K562 (cell line): ENCODE data around the gene HSD3B2. TPM values are rescaled to one million over a fixed set of nuclear protein-coding genes. Genes with fewer than 3 reads are reported as not detected.

Experiments
- ATAC-seq: fragments of 200-7000 bp; cut with Tn5 transposase; 3 replicates; pipeline ENCODE4 v1.9.1; 2020; ENCODE audit warnings: moderate library complexity
- BruUV-seq: library from RNA; stranded (reverse); fragments of 400-500 nt; replicated peaks from 2 replicates; lab custom pipeline; 2021; lab: Mats Ljungman, UMichigan
- CTCF ChIA-PET: fragments of 300-600 bp; formaldehyde crosslinking; extraction: SDS; loops from one replicate; lab custom pipeline; 2021; ENCODE audit warnings: low intra/inter-chr PET ratio; lab: Yijun Ruan, JAX
- POLR2A ChIA-PET: fragments of 300-600, 350-650 bp; sonication (Branson Sonifier 250); formaldehyde crosslinking; extraction: SDS; loops from one replicate; lab custom pipeline; 2021; ENCODE audit warnings: antibody characterized with exemption, inconsistent platforms; lab: Yijun Ruan, JAX
- DNase-seq, 4 experiments: peaks; one replicate each; pipeline versions ENCODE4 v3.0.0 to v3.0.0-alpha.2; 2011 to 2018; ENCODE audit warnings: low spot score in 3 of 4, mixed read lengths in 3 of 4; ENCODE audit errors: extremely low read depth in 1 of 4
- FAIRE-seq: peaks from 2 replicates; lab custom pipeline; 2011; peaks lifted over from hg19 to GRCh38; lab: Jason Lieb, UNC
- H2AFZ ChIP-seq: 2 replicates; pipeline ENCODE4 v1.6.0; 2011; ENCODE audit warnings: low read depth, low read length, control low read depth, inconsistent platforms
- H3K27ac ChIP-seq: fragments of 200-600 bp; 3 replicates; pipeline ENCODE4 v1.8.0; 2011; ENCODE audit warnings: low read depth, mild to moderate bottlenecking, control low read depth, inconsistent platforms, low read length, moderate library complexity, mixed read lengths; ENCODE audit errors: extremely low read depth
- H3K27me3 ChIP-seq, 2 experiments: fragments of 300-600 bp in 1 of 2; 2 replicates in 1 of 2; 3 replicates in 1 of 2; pipeline versions ENCODE4 v1.6.0 to v1.8.0; 2011; ENCODE audit warnings: inconsistent platforms in 2 of 2, low read length in 2 of 2, mild to moderate bottlenecking in 1 of 2, mixed read lengths in 1 of 2, moderate library complexity in 1 of 2; ENCODE audit not compliant: control insufficient read depth in 2 of 2, insufficient read depth in 2 of 2
- H3K36me3 ChIP-seq: fragments of 300-600 bp; 3 replicates; pipeline ENCODE4 v1.8.0; 2011; ENCODE audit warnings: mild to moderate bottlenecking, low read length, inconsistent platforms; ENCODE audit not compliant: control insufficient read depth, insufficient read depth
- H3K4me1 ChIP-seq, 2 experiments: fragments of 200-600 bp in 1 of 2; replicated peaks in 1 of 2; 2 replicates in 1 of 2; 3 replicates in 1 of 2; pipeline versions ENCODE4 v1.5.1 to v1.8.0; 2011; ENCODE audit warnings: inconsistent platforms in 2 of 2, low read length in 2 of 2, mild to moderate bottlenecking in 1 of 2, mixed read lengths in 1 of 2, moderate library complexity in 1 of 2; ENCODE audit not compliant: control insufficient read depth in 2 of 2, insufficient read depth in 2 of 2
- H3K4me2 ChIP-seq: 2 replicates; pipeline ENCODE4 v1.6.1; 2011; ENCODE audit warnings: low read length, control low read depth, inconsistent platforms, mixed read lengths; ENCODE audit not compliant: insufficient read depth
- H3K4me3 ChIP-seq: fragments of 200-600 bp; sonication (generic), shearing (Covaris generic); 2 replicates; pipeline ENCODE4 v1.5.1; 2016; ENCODE audit warnings: control low read depth, inconsistent platforms
- H3K79me2 ChIP-seq: fragments of 200-600 bp; 3 replicates; pipeline ENCODE4 v1.8.0; 2011; ENCODE audit warnings: low read length, inconsistent platforms; ENCODE audit not compliant: control insufficient read depth, insufficient read depth
- H3K9ac ChIP-seq, 2 experiments: 2 replicates each; pipeline versions ENCODE4 v1.6.0 to v1.6.1; 2011; ENCODE audit warnings: low read depth in 2 of 2, low read length in 2 of 2, control low read depth in 1 of 2, inconsistent platforms in 1 of 2, mild to moderate bottlenecking in 1 of 2, mixed read lengths in 1 of 2; ENCODE audit not compliant: insufficient read depth in 1 of 2
- H3K9me1 ChIP-seq: one replicate; pipeline ENCODE4 v1.6.0; 2011; ENCODE audit warnings: inconsistent platforms, mild to moderate bottlenecking, low read length, moderate library complexity; ENCODE audit not compliant: control insufficient read depth, insufficient read depth
- H3K9me3 ChIP-seq: replicated peaks from 2 replicates; pipeline ENCODE4 v1.5.1; 2011; ENCODE audit warnings: low read depth, low read length, inconsistent platforms; ENCODE audit not compliant: control insufficient read depth, insufficient read depth
- H4K20me1 ChIP-seq: replicated peaks from 2 replicates; pipeline ENCODE4 v1.6.1; 2011; ENCODE audit warnings: low read length, inconsistent platforms, mixed read lengths; ENCODE audit not compliant: control insufficient read depth, insufficient read depth
- BHLHE40 ChIP-seq: IDR thresholded peaks from 2 replicates; pipeline ENCODE4 v1.6.1; 2011; ENCODE audit warnings: low read length, improper control_type of control experiment
- ETV5 ChIP-seq: sonication (generic); formaldehyde crosslinking; IDR thresholded peaks from 2 replicates; pipeline ENCODE4 v1.4.0; 2020; ENCODE audit warnings: low read depth, mild to moderate bottlenecking, missing genetic modification reagents
- HDAC2 ChIP-seq: fragments of 450-650 bp; IDR thresholded peaks from 2 replicates; pipeline ENCODE4 v1.6.1; 2016; ENCODE audit warnings: mild to moderate bottlenecking
- HNRNPH1 ChIP-seq: fragments of 200-400 bp; formaldehyde crosslinking; optimal IDR thresholded peaks from 2 replicates; pipeline ENCODE3; 2017; ENCODE audit warnings: low read depth, mild to moderate bottlenecking, low read length, moderate library complexity
- PHTF2 ChIP-seq: fragments of 250-450 bp; sonication (Bioruptor Pico); IDR thresholded peaks from 2 replicates; pipeline ENCODE4 v1.5.0; 2021; ENCODE audit warnings: mild to moderate bottlenecking
- POLR2G ChIP-seq: fragments of 200-400 bp; formaldehyde crosslinking; IDR thresholded peaks from 2 replicates; pipeline ENCODE4 v1.6.1; 2017; ENCODE audit warnings: low read depth, mild to moderate bottlenecking, antibody characterized with exemption, low read length, moderate library complexity
- TGIF2 ChIP-seq: sonication (generic); formaldehyde crosslinking; IDR thresholded peaks from 2 replicates; pipeline ENCODE4 v1.8.1; 2022; ENCODE audit warnings: mild to moderate bottlenecking, missing genetic modification reagents, moderate library complexity
- ZZZ3 ChIP-seq: fragments of 450-650 bp; IDR thresholded peaks from 2 replicates; pipeline ENCODE4 v1.6.1; 2016; ENCODE audit warnings: antibody characterized with exemption, mild to moderate bottlenecking, moderate library complexity
- WGBS: fragments of 100-300 bp; shearing (Covaris generic); methylation state at CpG from one replicate; pipeline ENCODE4 v1.1.6; 2016; ENCODE audit warnings: low coverage, mixed read lengths; ENCODE audit not compliant: insufficient coverage; ENCODE audit errors: missing lambda C conversion rate; 5-methylcytosine and 5-hydroxymethylcytosine counted together
- in situ Hi-C: fragments of 300-500 bp; cut with MboI; formaldehyde crosslinking; loops from 4 replicates; pipeline ENCODE4 v1.15.0; 2018; ENCODE audit warnings: inconsistent platforms, mixed read lengths
- intact Hi-C: fragments of 100-400 bp; cut with micrococcal nuclease; formaldehyde crosslinking; loops from 2 replicates; pipeline ENCODE4 v1.14.2; 2022
- polyA plus RNA-seq, 8 experiments: library from polyadenylated mRNA; depleted of rRNA in 4 of 8; stranded (reverse) in 5 of 8; unstranded in 3 of 8; fragments of >200 nt; fragmentation: Nextera tagmentation in 2 of 8; fragmentation: Illumina TruSeq in 1 of 8; extraction: Ambion mirVana in 2 of 8; extraction: Trizol in 1 of 8; gene quantifications; 2 replicates each; pipeline versions ENCODE4 v1.2.1 to v1.2.3, GENCODE V29; 2011 to 2014; ENCODE audit warnings: inconsistent platforms in 1 of 8, missing spikeins in 1 of 8
- total RNA-seq, 7 experiments: library from RNA; depleted of rRNA in 6 of 7; stranded (reverse); fragments of >200 nt in 6 of 7; fragmentation: Illumina TruSeq in 2 of 7; extraction: Trizol in 2 of 7; gene quantifications; 2 replicates each; pipeline versions ENCODE4 v1.2.1 to v1.2.3, GENCODE V29; 2011 to 2021; ENCODE audit warnings: low replicate concordance in 1 of 7
- TF ChIP-seq, protein P1 (sequence below): sonication (generic); formaldehyde crosslinking; IDR thresholded peaks from 2 replicates; pipeline ENCODE4 v1.9.0; 2022; ENCODE audit warnings: mild to moderate bottlenecking, missing genetic modification reagents
- TF ChIP-seq, protein P2 (sequence below): fragments of 450-650 bp; formaldehyde crosslinking; IDR thresholded peaks from 2 replicates; pipeline ENCODE4 v1.4.0; 2022; ENCODE audit warnings: missing genetic modification characterization
- TF ChIP-seq, protein P3 (sequence below): fragments of 250-450 bp; sonication (Bioruptor Pico); IDR thresholded peaks from 2 replicates; pipeline ENCODE4 v1.6.1; 2021; ENCODE audit warnings: mild to moderate bottlenecking
- TF ChIP-seq, protein P4 (sequence below): fragments of 450-650 bp; IDR thresholded peaks from 2 replicates; pipeline ENCODE4 v1.6.1; 2016; ENCODE audit warnings: missing biosample characterization, missing genetic modification characterization
- TF ChIP-seq, protein P5 (sequence below): sonication (generic); formaldehyde crosslinking; IDR thresholded peaks from 2 replicates; pipeline ENCODE4 v1.8.1; 2023; ENCODE audit warnings: mild to moderate bottlenecking, missing genetic modification reagents, moderate library complexity
- TF ChIP-seq, protein P6 (sequence below): fragments of 250-450 bp; sonication (Bioruptor Pico); IDR thresholded peaks from 2 replicates; pipeline ENCODE4 v1.8.0; 2022; ENCODE audit warnings: moderate library complexity, mild to moderate bottlenecking, inconsistent platforms

Gene HSD3B2
- total and polyA plus RNA-seq, 9 of the 15 experiments (the other 6 are each of a cell fraction or from before 2014, with no cell fraction given) = 1.1 TPM; not detected in 8

DNA sequence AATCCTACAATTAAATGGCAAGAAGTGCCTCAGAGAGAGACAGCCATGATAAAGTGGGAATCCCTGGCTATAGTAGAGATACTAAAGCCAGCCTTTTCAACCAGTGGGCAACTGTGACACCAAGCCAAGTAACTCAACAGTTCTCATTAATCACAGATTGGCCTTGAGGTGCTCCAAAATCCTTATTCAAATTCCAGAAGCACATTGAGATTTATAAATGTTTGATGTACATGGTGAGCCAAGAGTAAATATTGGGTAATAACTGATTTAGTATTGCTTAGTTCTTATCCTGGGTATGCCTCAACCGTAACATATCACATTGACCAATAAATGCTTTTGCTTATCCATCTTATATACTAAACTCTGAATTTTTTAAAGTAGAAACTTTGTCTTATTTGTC lies 29.3 kb upstream of the HSD3B2 start (continued):
- TF ChIP-seq, protein P1, sequence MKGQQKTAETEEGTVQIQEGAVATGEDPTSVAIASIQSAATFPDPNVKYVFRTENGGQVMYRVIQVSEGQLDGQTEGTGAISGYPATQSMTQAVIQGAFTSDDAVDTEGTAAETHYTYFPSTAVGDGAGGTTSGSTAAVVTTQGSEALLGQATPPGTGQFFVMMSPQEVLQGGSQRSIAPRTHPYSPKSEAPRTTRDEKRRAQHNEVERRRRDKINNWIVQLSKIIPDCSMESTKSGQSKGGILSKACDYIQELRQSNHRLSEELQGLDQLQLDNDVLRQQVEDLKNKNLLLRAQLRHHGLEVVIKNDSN = no peak
- TF ChIP-seq, protein P2, sequence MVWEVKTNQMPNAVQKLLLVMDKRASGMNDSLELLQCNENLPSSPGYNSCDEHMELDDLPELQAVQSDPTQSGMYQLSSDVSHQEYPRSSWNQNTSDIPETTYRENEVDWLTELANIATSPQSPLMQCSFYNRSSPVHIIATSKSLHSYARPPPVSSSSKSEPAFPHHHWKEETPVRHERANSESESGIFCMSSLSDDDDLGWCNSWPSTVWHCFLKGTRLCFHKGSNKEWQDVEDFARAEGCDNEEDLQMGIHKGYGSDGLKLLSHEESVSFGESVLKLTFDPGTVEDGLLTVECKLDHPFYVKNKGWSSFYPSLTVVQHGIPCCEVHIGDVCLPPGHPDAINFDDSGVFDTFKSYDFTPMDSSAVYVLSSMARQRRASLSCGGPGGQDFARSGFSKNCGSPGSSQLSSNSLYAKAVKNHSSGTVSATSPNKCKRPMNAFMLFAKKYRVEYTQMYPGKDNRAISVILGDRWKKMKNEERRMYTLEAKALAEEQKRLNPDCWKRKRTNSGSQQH (CRISPR knock-in tag) = no peak
- TF ChIP-seq ETV5 (CRISPR knock-in tag) = no peak

DNA sequence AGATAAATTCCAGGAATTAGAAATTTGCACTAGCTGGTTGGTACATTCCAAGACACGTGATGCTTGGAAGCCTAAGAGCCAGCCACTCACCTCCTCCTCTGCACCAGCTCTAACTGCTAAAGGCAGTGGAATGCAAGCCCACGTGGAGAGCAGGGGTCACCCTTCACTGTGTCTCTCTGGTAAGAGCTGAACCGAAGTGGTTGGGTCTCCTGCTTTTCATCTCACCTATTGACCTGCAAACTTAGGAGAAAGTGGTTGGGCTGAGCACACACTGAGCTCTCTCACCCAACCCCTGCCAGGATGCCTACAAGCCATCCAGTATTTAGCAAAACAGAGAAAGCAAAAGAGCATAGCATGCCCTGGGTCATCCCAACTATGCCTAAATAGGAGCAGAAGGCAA lies 27.1 kb upstream of the HSD3B2 start:
- ChIA-PET POLR2A (no interaction called here), CTCF (no interaction called here)
- 0% methylated on average over 3 of the region's 3 CpGs for WGBS
- H3K9ac ChIP-seq = no peak overlapping the region
- TF ChIP-seq HNRNPH1 (no peak), POLR2G (no peak), BHLHE40 (no peak), HDAC2 (no peak), ZZZ3 (no peak), PHTF2 (CRISPR knock-in tag) (no peak), TGIF2 (no peak)
- TF ChIP-seq, protein P3, sequence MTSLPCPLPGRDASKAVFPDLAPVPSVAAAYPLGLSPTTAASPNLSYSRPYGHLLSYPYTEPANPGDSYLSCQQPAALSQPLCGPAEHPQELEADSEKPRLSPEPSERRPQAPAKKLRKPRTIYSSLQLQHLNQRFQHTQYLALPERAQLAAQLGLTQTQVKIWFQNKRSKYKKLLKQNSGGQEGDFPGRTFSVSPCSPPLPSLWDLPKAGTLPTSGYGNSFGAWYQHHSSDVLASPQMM (CRISPR knock-in tag) = no peak
- TF ChIP-seq, protein P4, sequence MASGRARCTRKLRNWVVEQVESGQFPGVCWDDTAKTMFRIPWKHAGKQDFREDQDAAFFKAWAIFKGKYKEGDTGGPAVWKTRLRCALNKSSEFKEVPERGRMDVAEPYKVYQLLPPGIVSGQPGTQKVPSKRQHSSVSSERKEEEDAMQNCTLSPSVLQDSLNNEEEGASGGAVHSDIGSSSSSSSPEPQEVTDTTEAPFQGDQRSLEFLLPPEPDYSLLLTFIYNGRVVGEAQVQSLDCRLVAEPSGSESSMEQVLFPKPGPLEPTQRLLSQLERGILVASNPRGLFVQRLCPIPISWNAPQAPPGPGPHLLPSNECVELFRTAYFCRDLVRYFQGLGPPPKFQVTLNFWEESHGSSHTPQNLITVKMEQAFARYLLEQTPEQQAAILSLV = no peak
- TF ChIP-seq, protein P5, sequence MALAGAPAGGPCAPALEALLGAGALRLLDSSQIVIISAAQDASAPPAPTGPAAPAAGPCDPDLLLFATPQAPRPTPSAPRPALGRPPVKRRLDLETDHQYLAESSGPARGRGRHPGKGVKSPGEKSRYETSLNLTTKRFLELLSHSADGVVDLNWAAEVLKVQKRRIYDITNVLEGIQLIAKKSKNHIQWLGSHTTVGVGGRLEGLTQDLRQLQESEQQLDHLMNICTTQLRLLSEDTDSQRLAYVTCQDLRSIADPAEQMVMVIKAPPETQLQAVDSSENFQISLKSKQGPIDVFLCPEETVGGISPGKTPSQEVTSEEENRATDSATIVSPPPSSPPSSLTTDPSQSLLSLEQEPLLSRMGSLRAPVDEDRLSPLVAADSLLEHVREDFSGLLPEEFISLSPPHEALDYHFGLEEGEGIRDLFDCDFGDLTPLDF (CRISPR knock-in tag) = no peak
- TF ChIP-seq, protein P6, sequence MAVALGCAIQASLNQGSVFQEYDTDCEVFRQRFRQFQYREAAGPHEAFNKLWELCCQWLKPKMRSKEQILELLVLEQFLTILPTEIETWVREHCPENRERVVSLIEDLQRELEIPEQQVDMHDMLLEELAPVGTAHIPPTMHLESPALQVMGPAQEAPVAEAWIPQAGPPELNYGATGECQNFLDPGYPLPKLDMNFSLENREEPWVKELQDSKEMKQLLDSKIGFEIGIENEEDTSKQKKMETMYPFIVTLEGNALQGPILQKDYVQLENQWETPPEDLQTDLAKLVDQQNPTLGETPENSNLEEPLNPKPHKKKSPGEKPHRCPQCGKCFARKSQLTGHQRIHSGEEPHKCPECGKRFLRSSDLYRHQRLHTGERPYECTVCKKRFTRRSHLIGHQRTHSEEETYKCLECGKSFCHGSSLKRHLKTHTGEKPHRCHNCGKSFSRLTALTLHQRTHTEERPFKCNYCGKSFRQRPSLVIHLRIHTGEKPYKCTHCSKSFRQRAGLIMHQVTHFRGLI = no peak
- H3K4me3 ChIP-seq = no peak overlapping the region
- H3K27ac ChIP-seq = no peak overlapping the region
- H3K27me3 ChIP-seq = peaks cover 3 to 6% of the 10 kb centered on the region in 2 experiments; a peak in 1 of 5 replicates
- no TSS peak for BruUV-seq
- no peak overlapping the region for H3K4me2 ChIP-seq
- ATAC-seq = no peak
- no peak overlapping the region for H2AFZ ChIP-seq
- no peaks in the 10 kb centered on the region for H3K79me2 ChIP-seq
- no peaks in the 10 kb centered on the region for H4K20me1 ChIP-seq
- intact Hi-C loops = no loop called here
- H3K4me1 ChIP-seq = no peaks in the 10 kb centered on the region
- H3K9me3 ChIP-seq = no peaks in the 10 kb centered on the region
- no peaks in the 10 kb centered on the region for H3K36me3 ChIP-seq
- H3K9me1 ChIP-seq = no peaks in the 10 kb centered on the region
- DNase-seq = no peak
- in situ Hi-C loops = no loop called here
- no peak for FAIRE-seq
